GM23248 (cell line): Measurements from ENCODE around the gene REPS2.

ENCODE experiments used
- EZH2 ChIP-seq: fragments of 200-600 bp; sonication (generic); IDR thresholded peaks from 2 replicates; pipeline ENCODE4 v1.6.1; 2018; ENCODE audit warnings: antibody characterized with exemption, mild to moderate bottlenecking; ENCODE audit not compliant: insufficient read depth, poor library complexity, severe bottlenecking
- EZH2phosphoT487 ChIP-seq: fragments of 200-600 bp; sonication (generic); IDR thresholded peaks from 2 replicates; pipeline ENCODE4 v1.6.1; 2018; ENCODE audit warnings: antibody characterized with exemption, moderate library complexity, mild to moderate bottlenecking, low read depth; ENCODE audit not compliant: insufficient read depth

- no peak for TF ChIP-seq EZH2
- no peak for TF ChIP-seq EZH2phosphoT487
Measured at GRCh38 chrX:17032351-17032750, 85.9 kb downstream of the REPS2 start.
